ENCODE measurements around the gene PSMD6.

PSMD6 gene

DNA sequence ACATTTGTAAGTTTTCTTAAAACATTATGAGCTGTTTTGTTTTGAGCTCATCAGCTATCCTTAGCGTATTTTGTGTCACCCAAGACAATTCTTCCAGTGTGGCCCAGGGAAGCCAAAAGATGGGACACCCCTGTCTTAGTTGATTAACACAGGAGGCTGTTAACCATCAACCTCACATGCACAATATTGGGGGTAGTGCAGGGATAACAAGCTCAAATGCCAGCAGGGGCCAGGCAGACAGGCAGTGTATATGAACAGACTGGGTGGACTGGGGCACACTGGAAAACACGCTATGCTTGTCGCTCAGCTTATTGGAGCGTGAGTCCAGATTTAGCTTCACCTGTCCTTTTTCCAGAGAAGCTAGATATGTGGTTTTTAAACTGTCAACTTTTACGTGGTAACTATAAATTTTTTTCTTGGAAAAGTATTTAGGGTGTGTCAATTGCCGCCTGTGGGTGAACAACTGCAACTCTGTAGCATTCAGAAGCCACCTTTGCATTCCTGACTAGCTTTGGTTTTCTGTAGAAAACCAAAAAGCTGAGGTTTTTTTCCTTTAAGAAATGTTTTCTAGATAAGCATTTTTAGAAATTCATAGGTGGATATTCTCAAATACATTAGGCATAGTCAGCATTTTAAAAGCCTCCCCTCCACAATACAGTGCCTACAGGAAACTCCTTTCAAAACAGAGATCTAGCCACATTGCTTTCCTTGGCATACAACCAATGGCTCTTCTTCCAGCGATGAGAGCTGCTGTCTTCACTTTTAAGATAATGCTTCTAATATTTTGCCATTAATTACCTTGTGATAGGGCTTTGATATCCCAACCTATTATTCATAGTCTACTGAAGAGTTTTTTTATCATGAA is 14.6 kb downstream of the PSMD6 start:
- no peak for DNase-seq (ENCODE audit: low spot score)

DNA sequence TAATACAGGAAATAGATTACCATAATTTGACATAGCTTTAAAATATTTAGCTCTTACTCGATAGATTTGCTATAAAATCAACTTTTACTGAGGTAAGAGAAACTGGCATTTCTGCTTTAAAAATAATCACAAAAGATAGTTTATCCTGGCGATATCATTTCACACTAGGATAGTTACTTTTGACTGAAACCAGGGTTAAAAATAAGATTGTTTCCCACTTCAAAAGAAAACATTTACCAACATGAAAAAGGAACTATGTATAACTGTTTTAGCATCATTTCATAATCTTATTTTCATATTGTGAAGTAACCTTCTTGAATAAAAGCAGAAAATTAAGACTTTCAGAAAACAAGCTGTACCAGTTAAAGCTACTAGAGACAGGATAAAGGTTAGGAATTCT is 15.3 kb downstream of the PSMD6 start:
- no peak for DNase-seq (ENCODE audit: low spot score)

DNA sequence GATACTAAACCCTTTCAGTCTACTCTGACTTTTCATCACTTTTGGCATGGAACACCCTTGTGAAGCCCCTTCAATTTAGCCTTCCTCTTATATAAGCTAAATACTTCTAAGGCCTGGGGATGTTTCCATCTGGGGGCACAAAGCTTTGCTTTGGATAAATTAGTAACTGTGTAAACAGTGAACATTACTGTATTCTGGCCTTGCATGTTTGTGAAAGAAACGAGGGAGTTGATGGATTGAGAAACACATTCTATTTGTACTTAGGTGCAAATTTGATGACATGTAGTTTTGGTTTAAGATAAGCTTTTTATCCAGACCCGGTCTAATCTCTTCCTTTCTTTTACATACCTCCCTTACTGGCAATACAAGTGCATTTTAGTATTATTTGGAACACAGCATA is 19.7 kb downstream of the PSMD6 start:
- DNase-seq (ENCODE audit: low spot score), result no peak

DNA sequence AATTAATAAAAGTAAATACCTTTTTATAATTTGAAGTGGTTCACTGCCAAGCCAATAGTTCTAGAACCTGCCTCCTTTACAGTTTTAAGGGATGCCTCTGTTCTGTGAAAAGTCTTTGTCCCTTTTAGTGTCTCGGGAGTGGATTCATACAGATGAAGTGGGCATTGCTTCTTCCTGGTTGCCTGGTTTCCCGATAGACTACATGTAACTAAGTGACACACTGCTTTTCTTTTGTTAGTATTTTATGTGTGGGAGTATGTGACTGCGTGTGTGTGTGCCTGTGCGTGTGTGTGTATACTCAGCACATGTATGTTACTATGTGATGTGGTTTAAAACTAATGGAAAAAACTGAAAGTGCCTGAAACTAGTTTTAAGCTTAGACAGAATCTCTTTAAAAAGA is 21.1 kb downstream of the PSMD6 start:
- no peak for DNase-seq (ENCODE audit: low spot score)

DNA sequence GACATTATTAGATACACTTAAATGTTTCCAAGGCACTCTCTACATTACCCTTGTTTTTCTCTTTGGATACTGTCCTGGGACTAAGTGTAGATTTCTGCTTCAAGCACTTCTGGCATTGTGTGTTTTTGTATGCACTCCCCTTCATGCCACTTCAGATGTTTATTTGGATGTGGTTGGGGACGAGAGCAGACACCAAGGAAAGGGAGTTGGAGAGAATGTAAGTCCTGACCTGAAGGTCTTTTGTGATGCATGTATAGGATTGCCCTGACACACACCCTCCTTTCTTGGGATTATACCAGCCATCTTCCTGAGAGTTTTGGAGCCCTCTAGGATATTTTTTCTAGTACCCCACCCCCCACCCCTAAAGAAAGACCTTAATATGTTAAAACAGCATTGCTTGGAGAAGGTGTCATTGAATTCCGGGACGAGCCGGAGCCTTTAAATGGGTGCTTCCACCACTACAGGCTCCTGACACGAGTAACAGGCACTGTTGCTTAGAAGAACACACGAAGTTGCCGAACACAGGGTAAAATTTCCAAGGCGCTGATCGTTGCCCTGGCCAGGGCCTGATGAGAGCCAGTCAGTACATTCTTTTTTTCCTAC is 22.7 kb downstream of the PSMD6 start:
- DNase-seq (ENCODE audit: low spot score), result no peak

DNA sequence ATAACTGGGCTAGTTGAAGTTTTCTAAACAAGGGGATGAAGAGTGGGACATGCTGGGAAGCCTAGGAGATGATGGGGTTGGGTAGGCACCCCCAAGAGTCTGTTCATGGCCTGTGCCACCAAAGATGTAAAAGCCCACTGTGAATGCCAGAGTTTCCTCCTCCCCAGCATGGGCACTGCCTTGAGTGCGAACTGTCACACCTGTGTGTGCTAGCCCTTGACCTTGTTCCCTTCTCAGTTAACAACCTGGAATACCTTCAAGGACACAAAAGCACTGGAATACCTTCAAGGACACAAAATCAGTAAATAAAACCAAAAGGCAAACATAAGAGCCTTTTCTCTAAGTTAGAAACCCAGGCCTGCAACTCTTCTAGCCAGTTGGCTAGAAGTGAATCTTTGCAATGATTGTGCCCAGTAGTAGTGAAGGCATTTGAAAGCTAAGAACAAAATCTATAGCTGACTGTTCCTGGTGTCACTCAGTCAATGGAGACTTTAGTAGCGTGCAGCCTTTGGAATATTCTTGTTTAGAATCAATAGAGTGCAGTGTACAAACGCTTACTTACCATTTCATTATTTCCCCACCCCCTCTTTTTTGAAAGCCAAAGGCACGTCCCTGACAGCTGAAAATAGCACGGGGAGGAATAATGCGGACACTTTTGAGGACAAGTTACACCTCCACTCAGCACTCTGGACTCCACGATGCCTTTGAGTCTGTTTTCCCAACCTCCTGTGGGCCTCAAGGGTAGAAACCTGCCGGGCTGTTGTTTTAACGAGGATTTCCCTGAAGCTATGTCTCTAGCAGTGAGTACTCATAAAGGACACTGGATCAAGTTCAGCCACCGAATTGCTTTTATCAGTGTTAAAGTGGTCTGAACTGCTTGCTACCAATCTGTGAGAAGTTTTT is 24.2 kb downstream of the PSMD6 start:
- DNase-seq (ENCODE audit: low spot score), result no peak

DNA sequence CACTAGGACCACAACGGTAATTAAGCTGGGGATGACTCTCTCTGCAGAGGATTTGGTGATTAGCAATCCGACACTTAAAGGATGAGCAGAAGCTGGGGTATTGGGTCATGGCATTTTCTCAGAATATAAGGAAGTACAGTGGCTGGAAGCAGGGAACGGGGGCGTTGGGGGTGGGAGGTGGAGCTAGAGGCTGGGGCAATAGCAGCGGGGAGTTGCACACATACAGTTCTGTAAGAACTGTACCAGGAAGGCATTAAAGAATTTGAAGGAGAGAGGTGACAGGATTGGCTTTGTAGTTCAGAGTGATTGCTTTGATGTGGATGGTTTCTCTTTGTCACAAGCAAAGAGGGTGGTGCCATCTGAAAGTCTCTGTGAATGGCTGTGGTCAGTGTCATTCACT is 28.2 kb downstream of the PSMD6 start:
- no peak for DNase-seq (ENCODE audit: low spot score)

DNA sequence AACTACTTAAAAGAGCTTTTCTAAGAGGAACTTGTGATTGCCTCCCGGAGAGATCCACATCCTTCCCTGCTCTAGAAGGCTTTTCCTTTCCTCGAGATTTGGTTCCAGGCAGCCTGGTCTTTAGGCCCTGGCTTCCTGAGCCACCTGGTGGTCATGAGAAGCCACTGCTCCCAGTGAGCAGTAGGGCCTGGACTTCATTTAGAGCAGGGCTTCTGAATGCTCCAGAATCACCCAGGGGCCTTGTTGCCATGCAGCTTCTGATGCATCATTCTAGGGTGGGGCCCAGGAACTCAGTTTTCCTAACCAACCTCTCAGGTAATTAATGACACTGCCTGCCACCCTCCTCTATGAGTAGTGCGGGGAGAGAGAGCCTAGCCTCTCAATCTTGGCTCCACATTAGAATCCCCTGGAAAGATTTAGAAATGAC is 29.6 kb downstream of the PSMD6 start:
- DNase-seq (ENCODE audit: low spot score), result peak; percentile 44

DNA sequence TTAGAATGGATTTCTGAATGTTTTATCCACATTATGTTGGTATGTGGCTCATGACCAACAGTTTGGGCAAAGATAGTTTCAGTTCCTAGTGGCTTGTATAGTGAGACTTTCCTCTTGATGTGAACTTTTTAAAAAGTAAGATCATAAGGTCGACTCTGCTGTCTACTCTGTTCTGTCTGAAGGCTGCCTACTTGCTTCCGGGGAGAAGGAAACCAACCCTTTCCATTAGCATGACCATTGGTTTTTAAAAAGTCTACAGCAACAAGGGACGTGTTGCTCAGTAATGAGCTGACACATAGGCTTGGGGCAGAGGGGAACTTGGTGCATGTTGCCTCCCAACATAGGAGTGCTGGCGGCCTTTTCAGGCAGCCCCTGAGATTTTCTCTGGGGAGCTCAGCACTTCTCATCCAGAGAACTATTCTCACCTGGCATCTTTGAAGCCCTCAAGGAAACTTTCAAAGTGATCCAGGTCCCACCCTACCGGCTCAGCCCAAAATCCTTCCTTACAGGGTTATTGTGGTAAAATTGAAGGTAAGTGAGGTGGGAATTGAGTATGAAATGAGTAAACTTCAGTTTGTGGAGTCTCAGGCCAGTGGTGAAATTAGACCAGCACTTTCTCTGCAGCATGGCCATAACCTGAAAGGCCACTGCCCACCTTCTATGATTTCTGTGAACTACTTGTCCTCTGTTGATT is 30.6 kb downstream of the PSMD6 start:
- no peak for DNase-seq (ENCODE audit: low spot score)

DNA sequence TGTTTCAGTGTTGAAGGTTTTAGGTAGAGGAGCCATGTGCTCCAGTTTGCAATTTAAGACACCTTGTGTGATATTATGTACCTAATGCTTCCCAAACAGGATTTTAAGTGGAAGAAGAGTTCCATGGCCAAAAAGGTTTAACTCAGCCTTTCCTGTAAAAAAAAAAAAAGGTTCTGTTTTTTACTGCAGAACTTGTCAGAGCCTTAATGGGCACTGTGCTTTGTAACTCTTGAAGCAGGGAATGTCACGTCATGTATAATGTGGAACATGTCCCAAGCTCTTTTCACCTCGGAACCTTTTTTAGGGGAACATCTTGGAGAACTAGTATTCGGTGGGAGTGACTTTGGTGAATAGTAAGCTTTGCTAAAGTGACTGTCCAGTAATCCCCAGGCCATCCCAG is 31.6 kb downstream of the PSMD6 start:
- no peak for DNase-seq (ENCODE audit: low spot score)

DNA sequence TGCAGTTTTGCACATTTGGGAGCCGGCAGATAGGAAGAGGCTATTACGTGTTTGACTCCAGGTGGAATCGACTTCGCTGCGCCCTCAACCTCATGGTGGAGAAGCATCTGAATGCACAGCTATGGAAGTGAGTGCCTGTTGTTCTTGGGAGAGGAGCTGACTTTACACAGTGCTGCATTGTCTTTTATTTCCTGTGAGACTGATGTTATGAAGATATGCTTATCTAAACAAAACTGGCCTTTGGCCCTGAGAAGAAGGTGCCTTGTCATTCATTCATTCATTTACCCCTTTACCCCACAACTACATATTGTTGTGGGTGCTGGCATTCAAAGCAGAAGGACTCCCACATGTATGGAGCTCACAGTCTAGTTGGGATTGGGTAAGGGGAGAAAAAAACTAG is 32.6 kb downstream of the PSMD6 start:
- no peak for DNase-seq (ENCODE audit: low spot score)

DNA sequence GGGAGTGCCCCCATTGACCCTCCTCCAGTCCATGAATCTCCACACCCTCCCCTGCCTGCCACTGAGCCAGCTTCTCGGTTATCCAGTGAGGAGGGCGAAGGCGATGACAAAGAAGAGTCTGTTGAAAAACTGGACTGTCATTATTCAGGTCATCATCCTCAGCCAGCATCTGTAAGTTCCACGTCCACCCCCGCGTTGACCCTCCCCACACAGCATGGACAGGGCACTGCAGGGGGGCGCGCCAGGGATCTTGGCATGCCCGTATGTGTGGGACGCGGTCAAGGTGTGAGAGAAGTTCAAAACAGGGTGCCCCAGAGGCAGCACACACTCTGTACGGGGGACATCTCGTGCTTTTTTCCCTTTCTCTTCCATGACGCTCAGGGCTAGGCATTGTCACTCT is 33.1 kb downstream of the PSMD6 start:
- DNase-seq (ENCODE audit: low spot score), result no peak

DNA sequence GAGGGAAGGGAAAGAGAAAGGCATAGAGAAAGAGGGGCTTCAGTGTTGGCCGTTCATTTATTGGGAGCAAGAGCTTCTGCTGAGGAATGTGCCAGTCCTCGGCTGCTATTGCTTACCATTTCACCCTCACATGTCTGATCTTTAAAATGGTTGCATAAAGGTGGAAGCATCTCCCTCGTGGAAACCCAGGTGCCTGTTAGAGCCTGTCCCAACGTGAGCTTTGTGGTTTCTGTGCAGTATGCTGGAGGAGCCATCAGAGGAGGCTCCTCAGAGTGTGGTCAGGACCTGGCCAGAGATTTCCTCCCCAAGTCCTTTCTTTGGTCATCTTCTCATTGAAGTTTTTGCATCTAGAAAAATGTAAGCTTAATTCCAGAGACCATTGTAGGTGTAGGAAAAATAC is 34.4 kb downstream of the PSMD6 start:
- DNase-seq (ENCODE audit: low spot score), result no peak

DNA sequence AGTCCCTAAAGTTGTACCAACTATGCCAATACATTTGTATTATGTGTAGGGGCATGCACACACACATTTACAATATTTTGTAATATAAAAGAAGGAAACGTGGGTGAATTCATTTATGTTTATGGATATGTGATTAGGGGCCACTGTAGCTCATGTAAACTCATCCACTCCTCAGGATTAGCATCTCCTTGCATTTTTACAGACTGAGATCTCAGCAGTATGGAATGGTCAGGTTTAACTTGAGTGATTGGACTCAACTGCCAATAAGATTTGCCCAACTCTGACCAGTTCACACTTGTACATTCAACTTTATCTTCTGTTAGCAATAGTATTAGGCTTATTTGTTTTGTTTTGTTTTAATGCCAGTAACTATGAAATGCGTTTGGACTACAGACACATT is 36.5 kb downstream of the PSMD6 start:
- DNase-seq (ENCODE audit: low spot score), result no peak

DNA sequence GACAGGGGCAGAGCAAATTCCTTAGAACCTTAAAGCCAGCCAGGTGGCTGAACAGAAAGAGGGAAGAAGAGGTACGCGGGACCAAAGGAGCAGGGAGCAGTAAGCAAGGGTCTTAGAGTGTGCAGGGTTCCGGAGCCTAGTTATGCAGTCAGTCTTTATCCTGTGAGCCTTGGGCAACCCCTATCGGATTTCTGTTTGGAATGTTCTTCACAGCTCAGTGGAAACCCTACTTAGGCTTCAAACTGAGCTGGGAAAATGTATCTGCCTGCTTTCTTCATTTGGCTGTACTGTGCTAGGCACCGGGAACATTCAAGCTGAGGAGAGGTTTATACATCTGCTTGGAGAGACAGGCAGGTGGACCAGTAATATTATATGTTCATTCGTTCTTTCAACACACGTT is 37.1 kb downstream of the PSMD6 start:
- no peak for DNase-seq (ENCODE audit: low spot score)

DNA sequence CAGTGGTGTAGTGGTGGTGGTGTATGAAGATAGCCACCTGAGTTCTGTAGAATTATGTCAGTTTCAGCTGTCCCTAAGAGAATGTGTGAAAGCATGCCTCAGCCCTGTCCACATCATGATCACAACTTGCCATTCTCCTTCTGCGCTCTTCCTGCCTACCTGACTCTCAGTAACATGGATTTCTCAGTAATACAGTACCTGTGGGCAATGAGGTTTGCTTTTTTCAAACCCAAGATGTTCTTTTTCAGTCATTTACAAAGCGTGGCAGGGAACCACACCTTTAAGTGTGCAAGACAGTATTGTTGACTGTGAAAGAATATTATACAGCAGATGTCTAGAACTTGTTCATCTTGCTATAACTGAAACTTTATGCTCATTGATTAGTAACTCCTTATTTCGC is 38.9 kb downstream of the PSMD6 start:
- no peak for DNase-seq (ENCODE audit: low spot score)

DNA sequence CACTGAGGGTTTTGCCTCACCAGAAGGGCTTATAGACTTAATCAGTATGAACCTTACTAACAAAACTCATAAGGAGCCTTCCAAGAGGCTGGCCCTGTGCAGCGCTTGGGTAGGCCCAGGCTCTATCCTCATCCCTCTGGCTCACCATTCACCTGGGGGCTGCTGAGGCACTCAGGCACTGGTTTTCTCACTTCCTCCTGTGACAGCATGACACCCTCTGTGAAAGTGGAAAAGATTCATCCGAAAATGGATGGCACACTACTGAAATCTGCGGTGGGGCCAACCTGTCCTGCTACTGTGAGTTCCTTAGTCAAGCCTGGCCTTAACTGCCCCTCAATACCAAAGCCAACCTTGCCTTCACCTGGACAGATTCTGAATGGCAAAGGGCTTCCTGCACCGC is 41.3 kb downstream of the PSMD6 start:
- no peak for DNase-seq (ENCODE audit: low spot score)

DNA sequence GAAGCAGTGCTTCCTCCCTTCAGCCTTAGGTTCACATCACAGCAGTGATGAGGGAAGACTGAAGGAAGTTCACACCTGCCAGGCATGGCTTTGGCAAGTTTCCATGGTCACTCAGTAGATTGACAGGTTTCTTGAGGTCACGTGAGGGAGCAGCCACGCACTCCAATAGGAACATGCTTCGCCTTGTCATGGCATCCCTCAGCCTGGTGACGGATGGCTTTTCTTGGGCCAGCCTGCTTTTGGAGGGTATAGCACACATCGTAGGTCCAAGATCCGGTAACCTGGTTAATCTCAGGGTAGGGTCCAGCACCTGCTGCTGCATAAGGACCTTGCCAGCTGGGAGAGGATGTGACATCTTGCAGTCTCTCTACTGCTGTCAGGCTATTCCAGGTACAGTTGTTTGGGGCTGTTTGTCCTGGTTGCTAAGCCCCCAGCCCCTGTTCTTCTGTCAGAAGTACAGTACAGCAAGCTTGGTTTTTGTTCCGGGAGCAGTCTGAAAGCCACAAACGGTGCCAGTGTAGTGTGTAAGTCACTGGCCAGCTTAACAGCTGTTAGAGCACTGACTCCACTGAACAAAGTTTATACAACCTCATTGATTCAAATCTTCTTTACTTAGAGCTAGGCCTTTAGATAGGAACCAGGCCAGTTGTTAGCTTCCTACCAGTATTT is 42.3 kb downstream of the PSMD6 start:
- no peak for DNase-seq (ENCODE audit: low spot score)

DNA sequence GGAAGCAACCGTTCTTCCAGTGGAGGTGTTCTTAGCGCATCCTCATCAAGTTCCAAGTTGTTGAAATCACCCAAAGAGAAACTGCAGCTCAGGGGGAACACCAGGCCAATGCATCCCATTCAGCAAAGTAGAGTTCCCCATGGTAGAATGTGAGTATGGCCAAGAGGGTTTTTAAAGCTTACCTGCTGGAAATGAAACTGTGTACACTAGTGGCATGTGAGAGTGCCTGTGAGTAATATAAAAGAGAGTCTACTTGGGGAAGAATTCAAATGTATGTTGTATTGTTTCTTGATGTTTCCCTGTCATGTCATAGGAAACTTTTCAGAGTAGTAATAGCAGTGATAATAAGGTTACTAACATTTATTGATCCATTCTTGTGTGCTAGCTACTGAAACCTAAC is 43.3 kb downstream of the PSMD6 start:
- no peak for DNase-seq (ENCODE audit: low spot score)

DNA sequence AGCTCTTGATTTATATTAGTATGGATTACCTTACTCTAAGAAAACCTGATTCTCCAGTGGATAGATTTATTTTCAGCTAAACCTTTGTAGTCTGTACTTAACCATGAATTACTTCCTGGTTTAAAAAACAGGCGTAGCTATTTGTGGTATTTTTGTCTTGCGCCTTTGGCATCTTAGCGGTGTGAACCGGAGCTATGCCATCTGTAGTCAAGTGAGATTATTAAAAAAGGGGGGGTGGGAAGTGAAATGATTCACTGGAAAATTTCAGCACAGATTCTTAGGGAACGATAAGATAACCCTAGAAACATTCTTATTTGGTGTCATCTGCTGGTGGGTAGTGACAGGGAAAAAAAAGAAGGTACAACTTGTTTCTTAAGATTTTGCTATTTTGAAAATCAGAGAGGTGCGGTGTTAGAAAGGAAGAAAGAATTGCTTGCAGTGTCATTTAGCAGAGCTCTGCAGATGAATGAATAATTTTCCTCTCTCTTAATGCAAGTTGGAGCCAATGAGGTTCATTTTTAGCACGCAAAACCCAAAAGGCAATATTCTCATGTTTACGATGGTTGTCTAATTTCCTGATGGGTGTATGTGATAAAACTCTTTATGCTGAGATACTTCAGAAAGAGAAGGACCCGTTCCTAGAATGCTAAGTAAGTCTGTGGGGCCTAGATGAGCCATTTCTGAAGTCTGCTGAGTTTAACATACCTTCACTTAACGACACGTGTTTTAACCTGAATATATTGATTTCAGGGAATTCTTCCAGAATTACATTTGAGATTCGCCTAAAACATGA is 44.0 kb downstream of the PSMD6 start:
- peak; percentile 50 for DNase-seq (ENCODE audit: low spot score)

DNA sequence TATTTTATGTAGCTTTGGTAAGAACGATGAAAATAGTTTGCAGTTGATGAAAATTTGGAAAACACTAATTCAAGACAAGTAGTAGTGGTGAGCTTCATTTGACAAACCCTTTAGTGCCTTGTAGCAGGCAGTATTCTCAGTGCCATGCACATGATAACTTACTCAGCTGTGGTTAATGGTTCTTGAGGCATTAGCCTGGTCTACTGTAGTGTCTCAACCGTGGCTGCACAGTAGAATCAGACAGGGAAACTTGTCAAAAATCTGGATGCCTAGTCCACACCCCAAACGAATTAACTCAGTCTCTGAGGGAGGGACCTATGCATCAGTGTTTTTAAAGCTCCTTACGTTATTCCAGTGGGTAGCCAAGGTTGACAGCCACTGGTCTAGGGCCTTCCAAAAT is 45.4 kb downstream of the PSMD6 start:
- no peak for DNase-seq (ENCODE audit: low spot score)
